Ovary (tissue), 9 donors: ENCODE measurements around the gene AAK1. TPM values are rescaled to one million over a fixed set of nuclear protein-coding genes. Genes with fewer than 3 reads are reported as not detected.

Experiments used
- DNase-seq, 5 donors: peaks; one replicate each; pipeline ENCODE4 v3.0.0-alpha.2; 2019 to 2020
- H3K27ac ChIP-seq, 2 donors: fragments of 200-600 bp; one replicate each; pipeline versions ENCODE4 v1.5.1 to v1.8.0; 2019 to 2022
- H3K27me3 ChIP-seq: fragments of 200-600 bp; one replicate; pipeline ENCODE4 v1.8.0; 2022
- H3K36me3 ChIP-seq: fragments of 200-600 bp; sonication (generic); one replicate; pipeline ENCODE4 v1.5.1; 2019
- H3K4me1 ChIP-seq: one replicate; pipeline ENCODE4 v1.8.1; 2013; ENCODE audit warnings: mild to moderate bottlenecking, moderate library complexity; ENCODE audit not compliant: insufficient read depth
- H3K4me3 ChIP-seq: fragments of 200-600 bp; sonication (generic); one replicate; pipeline ENCODE4 v1.5.1; 2017
- H3K9me3 ChIP-seq, 2 donors: fragments of 200-600 bp in 1 of 2; sonication (generic) in 1 of 2; one replicate each; pipeline versions ENCODE4 v1.5.1 to v1.8.1; 2013 to 2019; ENCODE audit warnings: mild to moderate bottlenecking in 1 of 2, moderate library complexity in 1 of 2
- EP300 ChIP-seq: sonication (generic); formaldehyde crosslinking; IDR thresholded peaks from one replicate; pipeline ENCODE4 v1.6.1; 2017; ENCODE audit warnings: antibody characterized with exemption
- POLR2A ChIP-seq: fragments of 450-650 bp; IDR thresholded peaks from one replicate; pipeline ENCODE4 v1.6.1; 2017; ENCODE audit warnings: antibody characterized with exemption, mild to moderate bottlenecking, moderate library complexity
- WGBS, 3 donors: extraction: QIAGEN DNeasy Blood & Tissue Kit in 1 of 3; methylation state at CpG; one replicate each; pipeline versions ENCODE4 v1.1.5 to v1.1.7; 2013 to 2017; 5-methylcytosine and 5-hydroxymethylcytosine counted together
- intact Hi-C, 4 donors: fragments of 100-400 bp; cut with DNase I; formaldehyde crosslinking; loops; one replicate each; pipeline versions ENCODE4 v1.11.0 to v1.15.1; 2022 to 2023
- polyA plus RNA-seq, 2 donors: library from polyadenylated mRNA; stranded (reverse); fragments of 200-250 nt in 1 of 2; fragments of 350-450 nt in 1 of 2; fragmentation: Illumina TruSeq in 1 of 2; extraction: RNeasy Lipid Tissue Mini Kit (QIAGEN cat#74804) in 1 of 2; gene quantifications; one replicate each; pipeline ENCODE4 v1.2.3, GENCODE V29; 2013 to 2014
- total RNA-seq, 7 donors: library from RNA; depleted of rRNA in 2 of 7; stranded (reverse); fragments of >200 nt in 2 of 7; fragmentation: NEBNext Ultra II Directional in 3 of 7; extraction: Animal tissue kit (Norgen Biotek cat#: 25700) in 3 of 7; gene quantifications; one replicate each; pipeline versions ENCODE4 v1.1.0 to v1.2.4, GENCODE V29; 2016 to 2023
- TF ChIP-seq, protein P1 (sequence below), 3 donors: fragments of 450-650 bp in 2 of 3; fragments of 200-600 bp in 1 of 3; IDR thresholded peaks; one replicate each; pipeline versions ENCODE4 v1.5.1 to v1.8.0; 2016 to 2022; ENCODE audit warnings: antibody characterized with exemption in 3 of 3, mild to moderate bottlenecking in 1 of 3
- donor health status: DM: no; HTN: no; CAD: no; lungs with moderate emphysema.
- donor health status: DM: no; HTN: no; CAD: no.
- donor health status: Bipolar disorder and iron deficiency.
- donor health status: DM: yes; HTN: yes; CAD: no.
- donor health status: DM: no; HTN: no; CAD: no.
- donor health status: DM: yes; HTN: yes; CAD: no.

AAK1 gene
- total and polyA plus RNA-seq, 9 donors: 7.4 to 53.6 (median 34.3) TPM

DNA sequence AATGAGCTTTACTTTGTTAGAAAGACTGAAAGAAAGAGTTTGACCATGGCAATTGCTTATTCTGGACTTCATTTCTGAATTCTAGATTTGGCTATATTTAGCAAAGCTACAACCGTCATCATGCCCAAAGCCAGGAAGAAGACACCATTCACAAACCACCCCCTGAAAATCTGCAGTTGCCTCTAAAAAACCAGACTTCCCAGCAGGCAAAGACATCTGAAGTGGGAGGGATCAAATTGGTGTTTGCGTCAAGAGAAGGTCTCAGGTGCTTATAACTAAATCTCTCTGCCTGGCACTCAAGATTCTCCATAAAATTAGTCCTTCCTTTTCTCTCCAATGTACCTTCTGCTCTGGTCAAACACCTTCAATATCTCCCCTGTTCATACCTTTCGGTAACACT lies 5.6 kb downstream of the AAK1 start:
- TF ChIP-seq, protein P1, sequence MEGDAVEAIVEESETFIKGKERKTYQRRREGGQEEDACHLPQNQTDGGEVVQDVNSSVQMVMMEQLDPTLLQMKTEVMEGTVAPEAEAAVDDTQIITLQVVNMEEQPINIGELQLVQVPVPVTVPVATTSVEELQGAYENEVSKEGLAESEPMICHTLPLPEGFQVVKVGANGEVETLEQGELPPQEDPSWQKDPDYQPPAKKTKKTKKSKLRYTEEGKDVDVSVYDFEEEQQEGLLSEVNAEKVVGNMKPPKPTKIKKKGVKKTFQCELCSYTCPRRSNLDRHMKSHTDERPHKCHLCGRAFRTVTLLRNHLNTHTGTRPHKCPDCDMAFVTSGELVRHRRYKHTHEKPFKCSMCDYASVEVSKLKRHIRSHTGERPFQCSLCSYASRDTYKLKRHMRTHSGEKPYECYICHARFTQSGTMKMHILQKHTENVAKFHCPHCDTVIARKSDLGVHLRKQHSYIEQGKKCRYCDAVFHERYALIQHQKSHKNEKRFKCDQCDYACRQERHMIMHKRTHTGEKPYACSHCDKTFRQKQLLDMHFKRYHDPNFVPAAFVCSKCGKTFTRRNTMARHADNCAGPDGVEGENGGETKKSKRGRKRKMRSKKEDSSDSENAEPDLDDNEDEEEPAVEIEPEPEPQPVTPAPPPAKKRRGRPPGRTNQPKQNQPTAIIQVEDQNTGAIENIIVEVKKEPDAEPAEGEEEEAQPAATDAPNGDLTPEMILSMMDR (IDR thresholded peaks at IDR 0.05): no peak
- Histone ChIP-seq H3K36me3 (no peaks in the 10 kb centered on the region), H3K9me3 (no peaks in the 10 kb centered on the region), H3K27me3 (no peaks in the 10 kb centered on the region), H3K4me1 (peaks cover 14% of the 10 kb centered on the region), H3K27ac (no peak overlapping the region), H3K4me3 (no peak overlapping the region)
- no peak for DNase-seq
- WGBS, 3 donors: 87 to 93% (median 92%) methylated on average over 3 of the region's 3 CpGs
- intact Hi-C loops: no loop called here

DNA sequence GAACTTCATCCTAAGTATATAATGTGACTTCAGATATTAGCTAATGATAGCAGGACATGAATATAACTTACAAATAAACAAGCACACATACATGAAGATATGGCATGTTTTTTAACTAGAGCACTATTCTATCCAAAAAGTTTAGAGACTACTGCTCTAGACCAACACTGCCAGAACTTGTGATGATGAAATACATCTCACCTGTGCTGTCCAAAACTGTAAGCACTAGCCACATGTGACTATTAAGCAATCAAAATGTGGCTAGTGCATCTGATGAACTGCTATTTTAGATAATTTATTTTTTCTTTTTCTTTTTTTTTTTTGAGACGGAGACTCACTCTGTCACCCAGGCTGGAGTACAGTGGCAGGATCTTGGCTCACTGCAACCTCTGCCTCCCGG lies 7.1 kb downstream of the AAK1 start:
- Histone ChIP-seq H3K4me1 (peaks cover 11% of the 10 kb centered on the region), H3K27me3 (no peaks in the 10 kb centered on the region), H3K9me3 (no peaks in the 10 kb centered on the region), H3K27ac (no peak overlapping the region), H3K36me3 (no peaks in the 10 kb centered on the region), H3K4me3 (no peak overlapping the region)
- DNase-seq: no peak
- 89 to 99% (median 91%) methylated on average over 2 of the region's 2 CpGs for WGBS, 3 donors
- TF ChIP-seq, protein P1 (IDR thresholded peaks at IDR 0.05): no peak
- TF ChIP-seq POLR2A: no peak
- TF ChIP-seq EP300: no peak
- intact Hi-C loops: no loop called here

DNA sequence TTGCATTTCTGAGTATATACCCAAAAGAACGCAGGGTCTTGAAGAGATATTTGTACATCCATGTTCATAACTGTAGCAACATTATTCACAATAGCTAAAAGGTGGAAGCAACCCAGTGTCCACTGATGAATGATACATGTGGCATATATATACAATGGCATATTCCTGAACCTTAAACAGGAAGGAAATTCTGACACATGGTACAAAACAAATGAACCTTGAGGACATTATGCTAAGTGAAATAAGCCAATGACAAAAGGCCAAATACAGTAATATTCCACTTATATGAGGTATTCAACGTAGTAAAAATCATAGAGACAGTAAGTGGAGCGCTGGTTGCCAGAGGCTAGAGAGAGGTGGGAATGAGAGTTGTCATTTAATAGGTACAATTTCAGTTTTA lies 8.1 kb downstream of the AAK1 start:
- Histone ChIP-seq H3K4me1 (peaks cover 6% of the 10 kb centered on the region), H3K27me3 (no peaks in the 10 kb centered on the region), H3K9me3 (no peaks in the 10 kb centered on the region), H3K27ac (no peak overlapping the region), H3K36me3 (no peaks in the 10 kb centered on the region), H3K4me3 (no peak overlapping the region)
- intact Hi-C loops: no loop called here
- no peak for TF ChIP-seq POLR2A
- no peak for TF ChIP-seq EP300
- WGBS, 3 donors: 74 to 96% (median 79%) methylated on average over 3 of the region's 3 CpGs
- no peak for DNase-seq

DNA sequence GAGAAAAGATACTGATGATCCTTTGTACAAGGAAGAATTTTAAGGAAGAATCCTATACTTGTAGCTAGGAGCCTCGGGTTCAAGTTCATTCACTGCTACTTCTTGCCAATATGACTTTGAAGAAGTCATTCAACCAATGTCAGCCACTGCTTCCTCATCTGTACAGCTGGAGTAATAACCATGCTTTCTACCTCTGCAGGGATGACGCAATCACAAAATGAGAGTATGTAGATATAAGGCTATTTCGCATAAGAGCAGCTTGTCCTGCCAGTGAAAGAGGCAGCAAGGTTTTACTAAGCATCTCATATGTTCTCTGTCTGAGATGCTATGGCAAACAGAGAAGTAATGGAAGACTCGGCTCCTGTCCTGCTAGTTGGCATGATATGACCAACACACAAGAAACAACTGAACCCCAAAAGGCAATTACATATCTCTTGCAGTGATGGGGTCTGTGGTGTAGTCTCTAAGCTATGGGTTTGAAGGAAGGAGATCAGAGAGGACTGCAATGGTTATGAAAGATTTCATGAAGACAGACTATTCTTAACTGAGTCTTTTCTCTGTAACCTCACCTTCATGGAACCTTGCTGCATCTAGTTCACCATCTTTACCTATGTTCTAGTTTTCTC lies 9.2 kb downstream of the AAK1 start:
- Histone ChIP-seq H3K9me3 (no peaks in the 10 kb centered on the region), H3K27me3 (no peaks in the 10 kb centered on the region), H3K4me3 (no peak overlapping the region), H3K27ac (no peak overlapping the region), H3K4me1 (peaks cover 1% of the 10 kb centered on the region), H3K36me3 (no peaks in the 10 kb centered on the region)
- 96 to 97% (median 96%) methylated on average over 4 of the region's 4 CpGs for WGBS, 3 donors
- no peak for DNase-seq
- TF ChIP-seq POLR2A (no peak), EP300 (no peak)
- TF ChIP-seq, protein P1 (IDR thresholded peaks at IDR 0.05): no peak
- intact Hi-C loops: no loop called here

DNA sequence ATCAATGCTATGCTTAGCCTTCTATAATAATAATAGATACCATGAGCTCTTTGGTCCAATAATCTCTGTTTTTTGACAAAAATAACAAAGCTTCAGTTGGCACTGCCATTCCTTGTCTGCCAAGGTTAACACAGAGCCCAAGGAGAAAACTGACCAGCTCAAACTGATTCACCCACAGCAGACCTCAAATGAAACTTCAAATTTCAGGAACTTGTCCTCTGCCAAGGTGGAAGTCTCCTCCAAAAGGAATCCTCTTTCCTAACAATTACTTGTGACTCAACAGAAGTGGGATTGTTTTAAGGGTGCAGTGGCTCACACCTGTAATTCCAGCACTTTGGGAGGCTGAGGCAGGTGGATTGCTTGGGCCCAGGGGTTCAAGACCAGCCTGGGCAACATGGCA lies 12.1 kb downstream of the AAK1 start:
- H3K27ac ChIP-seq: no peak overlapping the region
- no peaks in the 10 kb centered on the region for H3K9me3 ChIP-seq
- no peaks in the 10 kb centered on the region for H3K36me3 ChIP-seq
- H3K4me3 ChIP-seq: no peak overlapping the region
- no peak for DNase-seq
- intact Hi-C loops: no loop called here
- TF ChIP-seq EP300 (no peak), POLR2A (no peak)
- TF ChIP-seq, protein P1 (IDR thresholded peaks at IDR 0.05): no peak
- H3K4me1 ChIP-seq: peaks cover 1% of the 10 kb centered on the region
- H3K27me3 ChIP-seq: no peaks in the 10 kb centered on the region
